ENCODE data around the gene F2RL3. TPM values are rescaled to one million over a fixed set of nuclear protein-coding genes. Genes with fewer than 3 reads are reported as not detected.
"Not testable (repeated sequence)": the region's sequence is repeated elsewhere in the genome, so short reads cannot be mapped to it uniquely, and the experiment has no call there.

Gene F2RL3
- total and polyA plus RNA-seq, 7 experiments from 2014 or later, result 0.16 to 0.19 TPM; not detected in 5

- Mint-ChIP-seq H3K27ac (peak overlapping the region in 7 of 9 donors; percentile 71 to 93 (median 89)), H3K4me3 (no peak overlapping the region), H3K27me3 (no peaks in the 10 kb centered on the region), H3K36me3 (peaks cover 4 to 53% (median 19%) of the 10 kb centered on the region in 5 donors), H3K9me3 (peaks cover 0 to 8% (median 0%) of the 10 kb centered on the region in 11 donors), H3K4me1 (peaks cover 8 to 19% (median 14%) of the 10 kb centered on the region in 7 donors)
- H3K27ac ChIP-seq (ENCODE audit: low read depth, low read length), result no peak overlapping the region
- H3K9me3 ChIP-seq (ENCODE audit: control insufficient read depth in 2 of 3, low read length in 3 of 3), result no peaks in the 10 kb centered on the region
- no peak for DNase-seq
- H3K36me3 ChIP-seq (ENCODE audit: control insufficient read depth in 2 of 3, insufficient read depth in 3 of 3, low read length in 3 of 3), result peaks cover 4 to 75% (median 4%) of the 10 kb centered on the region in 3 experiments
- peaks cover 0 to 6% of the 10 kb centered on the region in 2 donors for H3K4me1 ChIP-seq (ENCODE audit: control insufficient read depth in 2 of 2, insufficient read depth in 2 of 2, low read length in 2 of 2)
- CTCF ChIA-PET, result interaction anchor here (0.5 kb wide), 1 partner anchor 426 kb away, joined by 3 read pairs; no protein-coding TSS in a partner anchor
- no peaks in the 10 kb centered on the region for H3K27me3 ChIP-seq (ENCODE audit: control insufficient read depth in 2 of 2, insufficient read depth in 2 of 2, low read length in 2 of 2)
- H3K4me3 ChIP-seq (ENCODE audit: low read length), result no peak overlapping the region
- no peak for ATAC-seq
- POLR2A ChIA-PET, result no interaction called here
- intact Hi-C loops (cut with micrococcal nuclease), result no loop called here
Observed at GRCh38 chr19:16873594-16873993, 15.2 kb upstream of the F2RL3 start.

- Mint-ChIP-seq H3K9me3 (peaks cover 0 to 8% (median 0%) of the 10 kb centered on the region in 11 donors), H3K36me3 (peaks cover 4 to 58% (median 26%) of the 10 kb centered on the region in 5 donors), H3K27ac (peak overlapping the region; percentile 54 to 93 (median 89)), H3K4me3 (peak overlapping the region in 3 of 10 donors; percentile 2 to 33 (median 15)), H3K27me3 (no peaks in the 10 kb centered on the region), H3K4me1 (peaks cover 8 to 19% (median 14%) of the 10 kb centered on the region in 7 donors)
- intact Hi-C loops (cut with micrococcal nuclease), result no loop called here
- H3K4me3 ChIP-seq (ENCODE audit: low read length), result no peak overlapping the region
- H3K4me1 ChIP-seq (ENCODE audit: control insufficient read depth in 2 of 2, insufficient read depth in 2 of 2, low read length in 2 of 2), result peaks cover 0 to 6% of the 10 kb centered on the region in 2 donors
- peaks cover 4 to 75% (median 4%) of the 10 kb centered on the region in 3 experiments for H3K36me3 ChIP-seq (ENCODE audit: control insufficient read depth in 2 of 3, insufficient read depth in 3 of 3, low read length in 3 of 3)
- peak overlapping the region; percentile 54 for H3K27ac ChIP-seq (ENCODE audit: low read depth, low read length)
- ATAC-seq (no peak), DNase-seq (peak in 1 of 9 donors; percentile 18)
- POLR2A ChIA-PET, result interaction anchor here (0.6 kb wide), 1 partner anchor 692 kb away, joined by 3 read pairs; no protein-coding TSS in a partner anchor
- no peaks in the 10 kb centered on the region for H3K27me3 ChIP-seq (ENCODE audit: control insufficient read depth in 2 of 2, insufficient read depth in 2 of 2, low read length in 2 of 2)
- CTCF ChIA-PET, result no interaction called here
- no peaks in the 10 kb centered on the region for H3K9me3 ChIP-seq (ENCODE audit: control insufficient read depth in 2 of 3, low read length in 3 of 3)
Observed at GRCh38 chr19:16874250-16874977, 14.4 kb upstream of the F2RL3 start.

- H3K4me3 ChIP-seq (ENCODE audit: low read length); H3K9me3 Mint-ChIP-seq; DNase-seq; POLR2A ChIA-PET; intact Hi-C loops (cut with micrococcal nuclease); H3K27ac ChIP-seq (ENCODE audit: low read depth, low read length); H3K27me3 Mint-ChIP-seq; ATAC-seq; H3K4me1 ChIP-seq (ENCODE audit: control insufficient read depth in 2 of 2, insufficient read depth in 2 of 2, low read length in 2 of 2); H3K9me3 ChIP-seq (ENCODE audit: control insufficient read depth in 2 of 3, low read length in 3 of 3); CTCF ChIA-PET; H3K27me3 ChIP-seq (ENCODE audit: control insufficient read depth in 2 of 2, insufficient read depth in 2 of 2, low read length in 2 of 2): not testable (repeated sequence)
- H3K27ac Mint-ChIP-seq, result peak overlapping the region; percentile 54 to 93 (median 89)
- peak overlapping the region in 2 of 10 donors; percentile 2 to 33 for H3K4me3 Mint-ChIP-seq
- peaks cover 8 to 19% (median 14%) of the 10 kb centered on the region in 7 donors for H3K4me1 Mint-ChIP-seq
- H3K36me3 ChIP-seq (ENCODE audit: control insufficient read depth in 2 of 3, insufficient read depth in 3 of 3, low read length in 3 of 3), result peaks cover 4 to 75% (median 8%) of the 10 kb centered on the region in 3 experiments
- H3K36me3 Mint-ChIP-seq, result peaks cover 4 to 63% (median 28%) of the 10 kb centered on the region in 5 donors
Observed at GRCh38 chr19:16874978-16875299, 13.9 kb upstream of the F2RL3 start.

- Mint-ChIP-seq H3K4me1 (peaks cover 8 to 19% (median 14%) of the 10 kb centered on the region in 7 donors), H3K36me3 (peaks cover 9 to 67% (median 35%) of the 10 kb centered on the region in 5 donors), H3K4me3 (no peak overlapping the region), H3K27ac (peak overlapping the region in 4 of 9 donors; percentile 54 to 83 (median 72)), H3K9me3 (peaks cover 0 to 16% (median 7%) of the 10 kb centered on the region in 11 donors), H3K27me3 (no peaks in the 10 kb centered on the region)
- Histone ChIP-seq H3K4me1 (ENCODE audit: control insufficient read depth in 2 of 2, insufficient read depth in 2 of 2, low read length in 2 of 2) (peaks cover 0 to 6% of the 10 kb centered on the region in 2 donors), H3K27ac (ENCODE audit: low read depth, low read length) (no peak overlapping the region), H3K36me3 (ENCODE audit: control insufficient read depth in 2 of 3, insufficient read depth in 3 of 3, low read length in 3 of 3) (peaks cover 4 to 67% (median 9%) of the 10 kb centered on the region in 3 experiments), H3K9me3 (ENCODE audit: control insufficient read depth in 2 of 3, low read length in 3 of 3) (peaks cover 0 to 7% (median under 1%) of the 10 kb centered on the region in 3 experiments), H3K4me3 (ENCODE audit: low read length) (no peak overlapping the region), H3K27me3 (ENCODE audit: control insufficient read depth in 2 of 2, insufficient read depth in 2 of 2, low read length in 2 of 2) (no peaks in the 10 kb centered on the region)
- peak in 2 of 9 donors; percentile 20 to 25 for DNase-seq
- intact Hi-C loops (cut with micrococcal nuclease), result no loop called here
- ChIA-PET POLR2A (no interaction called here), CTCF (no interaction called here)
- no peak for ATAC-seq
Observed at GRCh38 chr19:16875584-16876555, 12.9 kb upstream of the F2RL3 start.

GRCh38 chr19:16876904-16877361, 11.9 kb upstream of the F2RL3 start:
- Histone ChIP-seq H3K9me3 (ENCODE audit: control insufficient read depth in 2 of 3, low read length in 3 of 3) (peaks cover 0 to 18% (median 6%) of the 10 kb centered on the region in 3 experiments), H3K4me1 (ENCODE audit: control insufficient read depth in 2 of 2, insufficient read depth in 2 of 2, low read length in 2 of 2) (peaks cover 0 to 6% of the 10 kb centered on the region in 2 donors), H3K4me3 (ENCODE audit: low read length) (no peak overlapping the region), H3K27ac (ENCODE audit: low read depth, low read length) (no peak overlapping the region), H3K27me3 (ENCODE audit: control insufficient read depth in 2 of 2, insufficient read depth in 2 of 2, low read length in 2 of 2) (no peaks in the 10 kb centered on the region), H3K36me3 (ENCODE audit: control insufficient read depth in 2 of 3, insufficient read depth in 3 of 3, low read length in 3 of 3) (peaks cover 0 to 56% (median 9%) of the 10 kb centered on the region in 3 experiments)
- H3K4me3 Mint-ChIP-seq, result no peak overlapping the region
- ATAC-seq, result peak; percentile 24
- peak overlapping the region in 2 of 9 donors; percentile 21 to 52 for H3K27ac Mint-ChIP-seq
- H3K4me1 Mint-ChIP-seq, result peaks cover 8 to 19% (median 14%) of the 10 kb centered on the region in 7 donors
- no peaks in the 10 kb centered on the region for H3K27me3 Mint-ChIP-seq
- intact Hi-C loops (cut with micrococcal nuclease), result no loop called here
- H3K9me3 Mint-ChIP-seq, result peaks cover under 1 to 21% (median 15%) of the 10 kb centered on the region in 11 donors
- ChIA-PET CTCF (no interaction called here), POLR2A (no interaction called here)
- peaks cover 16 to 61% (median 30%) of the 10 kb centered on the region in 5 donors for H3K36me3 Mint-ChIP-seq
- no peak for DNase-seq

GRCh38 chr19:16877581-16877980, 11.2 kb upstream of the F2RL3 start:
- peaks cover 0 to 24% (median 6%) of the 10 kb centered on the region in 3 experiments for H3K9me3 ChIP-seq (ENCODE audit: control insufficient read depth in 2 of 3, low read length in 3 of 3)
- intact Hi-C loops (cut with micrococcal nuclease), result no loop called here
- H3K27me3 ChIP-seq (ENCODE audit: control insufficient read depth in 2 of 2, insufficient read depth in 2 of 2, low read length in 2 of 2), result no peaks in the 10 kb centered on the region
- Mint-ChIP-seq H3K4me3 (no peak overlapping the region), H3K9me3 (peaks cover 7 to 26% (median 22%) of the 10 kb centered on the region in 11 donors), H3K27ac (no peak overlapping the region), H3K27me3 (no peaks in the 10 kb centered on the region), H3K36me3 (peaks cover 18 to 66% (median 36%) of the 10 kb centered on the region in 5 donors), H3K4me1 (peaks cover 8 to 19% (median 14%) of the 10 kb centered on the region in 7 donors)
- no peak for DNase-seq
- ChIA-PET POLR2A (no interaction called here), CTCF (no interaction called here)
- peaks cover 0 to 6% of the 10 kb centered on the region in 2 donors for H3K4me1 ChIP-seq (ENCODE audit: control insufficient read depth in 2 of 2, insufficient read depth in 2 of 2, low read length in 2 of 2)
- no peak for ATAC-seq
- no peak overlapping the region for H3K27ac ChIP-seq (ENCODE audit: low read depth, low read length)
- peaks cover 0 to 52% (median 9%) of the 10 kb centered on the region in 3 experiments for H3K36me3 ChIP-seq (ENCODE audit: control insufficient read depth in 2 of 3, insufficient read depth in 3 of 3, low read length in 3 of 3)
- H3K4me3 ChIP-seq (ENCODE audit: low read length), result no peak overlapping the region
